Fibroblast of lung (primary cell): Measurements from ENCODE around the gene SH2D4B.

Experiments used
- CTCF ChIP-seq, 2 donors: IDR thresholded peaks in 1 of 2; conservative IDR thresholded peaks in 1 of 2; 1 replicate in 1 of 2; 2 replicates in 1 of 2; pipeline ENCODE4 v1.5.1; 2011 to 2012; ENCODE audit warnings: low read length in 2 of 2, control low read depth in 1 of 2, inconsistent platforms in 1 of 2, low read depth in 1 of 2, mild to moderate bottlenecking in 1 of 2
- EZH2 ChIP-seq: IDR thresholded peaks from 2 replicates; pipeline ENCODE4 v1.5.1; 2012; ENCODE audit warnings: low read length, control low read depth, mild to moderate bottlenecking; ENCODE audit errors: missing control alignments

GRCh38 chr10:80509108-80509402, 28.6 kb upstream of the SH2D4B start:
- TF ChIP-seq CTCF (conservative IDR thresholded peaks at IDR 0.05 in 1 of 2, IDR thresholded peaks at IDR 0.05 in 1 of 2; ENCODE audit: low read depth in 1 of 2, low read length in 2 of 2), result no peak
- TF ChIP-seq EZH2, result no peak
